ENCODE data around the gene TRIM45.

DNA sequence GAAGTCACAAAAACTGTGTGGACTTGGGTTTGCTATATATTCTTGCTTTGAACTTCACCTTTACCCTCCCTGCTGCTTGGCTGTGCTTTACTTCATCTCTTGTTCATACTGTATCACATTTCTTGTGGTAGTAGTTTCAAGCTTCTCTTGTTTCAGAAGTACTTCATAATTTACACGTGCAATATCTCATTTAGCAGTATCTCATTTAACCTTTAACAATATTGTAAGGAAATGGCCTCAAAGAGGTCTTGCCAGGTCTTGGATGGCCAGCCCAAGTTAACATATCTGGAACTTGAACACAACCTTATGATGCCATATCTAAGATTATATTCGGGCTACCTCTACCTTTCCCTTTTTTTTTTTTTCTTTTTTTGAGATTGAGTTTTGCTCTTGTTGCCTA is 1.7 kb upstream of the TRIM45 start:
- TF ChIP-seq, protein P1, sequence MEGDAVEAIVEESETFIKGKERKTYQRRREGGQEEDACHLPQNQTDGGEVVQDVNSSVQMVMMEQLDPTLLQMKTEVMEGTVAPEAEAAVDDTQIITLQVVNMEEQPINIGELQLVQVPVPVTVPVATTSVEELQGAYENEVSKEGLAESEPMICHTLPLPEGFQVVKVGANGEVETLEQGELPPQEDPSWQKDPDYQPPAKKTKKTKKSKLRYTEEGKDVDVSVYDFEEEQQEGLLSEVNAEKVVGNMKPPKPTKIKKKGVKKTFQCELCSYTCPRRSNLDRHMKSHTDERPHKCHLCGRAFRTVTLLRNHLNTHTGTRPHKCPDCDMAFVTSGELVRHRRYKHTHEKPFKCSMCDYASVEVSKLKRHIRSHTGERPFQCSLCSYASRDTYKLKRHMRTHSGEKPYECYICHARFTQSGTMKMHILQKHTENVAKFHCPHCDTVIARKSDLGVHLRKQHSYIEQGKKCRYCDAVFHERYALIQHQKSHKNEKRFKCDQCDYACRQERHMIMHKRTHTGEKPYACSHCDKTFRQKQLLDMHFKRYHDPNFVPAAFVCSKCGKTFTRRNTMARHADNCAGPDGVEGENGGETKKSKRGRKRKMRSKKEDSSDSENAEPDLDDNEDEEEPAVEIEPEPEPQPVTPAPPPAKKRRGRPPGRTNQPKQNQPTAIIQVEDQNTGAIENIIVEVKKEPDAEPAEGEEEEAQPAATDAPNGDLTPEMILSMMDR (IDR thresholded peaks at IDR 0.05; ENCODE audit: insufficient read depth, low read length): no peak
- TF ChIP-seq, protein P2, sequence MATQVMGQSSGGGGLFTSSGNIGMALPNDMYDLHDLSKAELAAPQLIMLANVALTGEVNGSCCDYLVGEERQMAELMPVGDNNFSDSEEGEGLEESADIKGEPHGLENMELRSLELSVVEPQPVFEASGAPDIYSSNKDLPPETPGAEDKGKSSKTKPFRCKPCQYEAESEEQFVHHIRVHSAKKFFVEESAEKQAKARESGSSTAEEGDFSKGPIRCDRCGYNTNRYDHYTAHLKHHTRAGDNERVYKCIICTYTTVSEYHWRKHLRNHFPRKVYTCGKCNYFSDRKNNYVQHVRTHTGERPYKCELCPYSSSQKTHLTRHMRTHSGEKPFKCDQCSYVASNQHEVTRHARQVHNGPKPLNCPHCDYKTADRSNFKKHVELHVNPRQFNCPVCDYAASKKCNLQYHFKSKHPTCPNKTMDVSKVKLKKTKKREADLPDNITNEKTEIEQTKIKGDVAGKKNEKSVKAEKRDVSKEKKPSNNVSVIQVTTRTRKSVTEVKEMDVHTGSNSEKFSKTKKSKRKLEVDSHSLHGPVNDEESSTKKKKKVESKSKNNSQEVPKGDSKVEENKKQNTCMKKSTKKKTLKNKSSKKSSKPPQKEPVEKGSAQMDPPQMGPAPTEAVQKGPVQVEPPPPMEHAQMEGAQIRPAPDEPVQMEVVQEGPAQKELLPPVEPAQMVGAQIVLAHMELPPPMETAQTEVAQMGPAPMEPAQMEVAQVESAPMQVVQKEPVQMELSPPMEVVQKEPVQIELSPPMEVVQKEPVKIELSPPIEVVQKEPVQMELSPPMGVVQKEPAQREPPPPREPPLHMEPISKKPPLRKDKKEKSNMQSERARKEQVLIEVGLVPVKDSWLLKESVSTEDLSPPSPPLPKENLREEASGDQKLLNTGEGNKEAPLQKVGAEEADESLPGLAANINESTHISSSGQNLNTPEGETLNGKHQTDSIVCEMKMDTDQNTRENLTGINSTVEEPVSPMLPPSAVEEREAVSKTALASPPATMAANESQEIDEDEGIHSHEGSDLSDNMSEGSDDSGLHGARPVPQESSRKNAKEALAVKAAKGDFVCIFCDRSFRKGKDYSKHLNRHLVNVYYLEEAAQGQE (IDR thresholded peaks at IDR 0.05; ENCODE audit: insufficient replicate concordance, low read depth): no peak

Data from HL-60 (cell line).